GM21367 (cell line): ENCODE results near the gene MYLK4.

ENCODE experiments used
- ATAC-seq: cut with Tn5 transposase; IDR thresholded peaks from one replicate; pipeline ENCODE4 v1.9.1; 2021; ENCODE audit not compliant: unreplicated experiment

MYLK4 gene

GRCh38 chr6:2665146-2666070, 85.3 kb downstream of the MYLK4 start:
- ATAC-seq: no peak

GRCh38 chr6:2663123-2663522, 87.6 kb downstream of the MYLK4 start:
- no peak for ATAC-seq

- ATAC-seq: no peak
Measured at GRCh38 chr6:2661651-2662050, 89.1 kb downstream of the MYLK4 start.

- ATAC-seq: no peak
Measured at GRCh38 chr6:2659882-2660281, 90.8 kb downstream of the MYLK4 start.

GRCh38 chr6:2659381-2659780, 91.3 kb downstream of the MYLK4 start:
- ATAC-seq: no peak

- peak; percentile 81 for ATAC-seq
Measured at GRCh38 chr6:2658788-2659187, 91.9 kb downstream of the MYLK4 start.

- no peak for ATAC-seq
Measured at GRCh38 chr6:2656460-2657079, 94.2 kb downstream of the MYLK4 start.

- no peak for ATAC-seq
Measured at GRCh38 chr6:2655844-2656433, 94.8 kb downstream of the MYLK4 start.

- no peak for ATAC-seq
Measured at GRCh38 chr6:2653369-2654032, 97.2 kb downstream of the MYLK4 start.

- ATAC-seq: no peak
Measured at GRCh38 chr6:2652611-2653010, 98.1 kb downstream of the MYLK4 start.

- no peak for ATAC-seq
Measured at GRCh38 chr6:2651961-2652360, 98.8 kb downstream of the MYLK4 start.

- ATAC-seq: no peak
Measured at GRCh38 chr6:2651536-2651935, 99.2 kb downstream of the MYLK4 start.

- ATAC-seq: no peak
Measured at GRCh38 chr6:2646346-2646745, 104.4 kb downstream of the MYLK4 start.

GRCh38 chr6:2643935-2644539, 106.7 kb downstream of the MYLK4 start:
- no peak for ATAC-seq

- no peak for ATAC-seq
Measured at GRCh38 chr6:2643130-2643529, 107.6 kb downstream of the MYLK4 start.

- no peak for ATAC-seq
Measured at GRCh38 chr6:2641044-2641725, 109.5 kb downstream of the MYLK4 start.

GRCh38 chr6:2640551-2640950, 110.2 kb downstream of the MYLK4 start:
- ATAC-seq: no peak

GRCh38 chr6:2639896-2640295, 110.8 kb downstream of the MYLK4 start:
- no peak for ATAC-seq

GRCh38 chr6:2639167-2639566, 111.6 kb downstream of the MYLK4 start:
- no peak for ATAC-seq

- ATAC-seq: no peak
Measured at GRCh38 chr6:2636672-2637071, 114.0 kb downstream of the MYLK4 start.
